Liver (tissue), 3 donors: ENCODE data around the gene SMOC2.

Experiments
- CTCF ChIP-seq: fragments of 150-350 bp; IDR thresholded peaks from 2 replicates; pipeline ENCODE4 v1.5.1; 2017; ENCODE audit warnings: improper control_type of control experiment, low read depth, low read length; ENCODE audit not compliant: missing input control
- FOXA1 ChIP-seq: IDR thresholded peaks from 2 replicates; pipeline ENCODE4 v1.6.1; 2016; ENCODE audit warnings: antibody characterized with exemption
- JUND ChIP-seq, 2 donors: IDR thresholded peaks; 2 replicates each; pipeline ENCODE4 v1.6.1; 2016; ENCODE audit warnings: antibody characterized with exemption in 2 of 2
- MAX ChIP-seq: IDR thresholded peaks from 2 replicates; pipeline ENCODE4 v1.6.1; 2016; ENCODE audit warnings: antibody characterized with exemption
- NR2F2 ChIP-seq: IDR thresholded peaks from 2 replicates; pipeline ENCODE4 v1.6.1; 2016; ENCODE audit warnings: antibody characterized with exemption
- RAD21 ChIP-seq, 2 donors: IDR thresholded peaks; 2 replicates each; pipeline ENCODE4 v1.6.1; 2016; ENCODE audit warnings: antibody characterized with exemption in 2 of 2, mild to moderate bottlenecking in 2 of 2
- SP1 ChIP-seq: IDR thresholded peaks from 2 replicates; pipeline ENCODE4 v1.6.1; 2018; ENCODE audit warnings: antibody characterized with exemption, mild to moderate bottlenecking
- TAF1 ChIP-seq: conservative IDR thresholded peaks from 2 replicates; pipeline ENCODE4 v1.6.1; 2016; ENCODE audit warnings: antibody characterized with exemption, mild to moderate bottlenecking
- YY1 ChIP-seq: IDR thresholded peaks from 2 replicates; pipeline ENCODE4 v1.6.1; 2016; ENCODE audit warnings: antibody characterized with exemption, mild to moderate bottlenecking
- donor health status: healthy.
- donor health status: healthy.

GRCh38 chr6:168632694-168633093 is 191.7 kb downstream of the SMOC2 start:
- TF ChIP-seq SP1 (no peak), JUND (IDR thresholded peaks at IDR 0.05) (no peak), YY1 (no peak), MAX (no peak), CTCF (no peak), RAD21 (IDR thresholded peaks at IDR 0.05) (no peak), NR2F2 (no peak), TAF1 (no peak), FOXA1 (no peak)
